Upper lobe of right lung (tissue), 1 donor: ENCODE measurements around the gene TRAF3. TPM values are rescaled to one million over a fixed set of nuclear protein-coding genes. Genes with fewer than 3 reads are reported as not detected.

Experiments used
- ATAC-seq: fragments of 200-7000 bp; cut with Tn5 transposase; one replicate; pipeline ENCODE4 v1.9.1; 2020; ENCODE audit warnings: mild to moderate bottlenecking, moderate library complexity
- DNase-seq: peaks from one replicate; pipeline ENCODE4 v3.0.0-alpha.2; 2020
- H3K27ac ChIP-seq: fragments of 200-600 bp; one replicate; pipeline ENCODE4 v1.8.0; 2022
- H3K27me3 ChIP-seq: fragments of 200-600 bp; one replicate; pipeline ENCODE4 v1.8.0; 2022; ENCODE audit warnings: mild to moderate bottlenecking
- H3K36me3 ChIP-seq: fragments of 200-600 bp; one replicate; pipeline ENCODE4 v1.8.0; 2022
- H3K4me1 ChIP-seq: fragments of 200-600 bp; one replicate; pipeline ENCODE4 v1.8.0; 2022
- H3K4me3 ChIP-seq: fragments of 200-600 bp; one replicate; pipeline ENCODE4 v1.8.0; 2022; ENCODE audit warnings: mild to moderate bottlenecking
- H3K9me3 ChIP-seq: fragments of 200-600 bp; one replicate; pipeline ENCODE4 v1.8.0; 2022
- intact Hi-C: fragments of 100-400 bp; cut with DNase I; formaldehyde crosslinking; loops from one replicate; pipeline ENCODE4 v1.11.0; 2022
- total RNA-seq: library from RNA; stranded (reverse); fragmentation: NEBNext Ultra II Directional; extraction: Animal tissue kit (Norgen Biotek cat#: 25700); gene quantifications from one replicate; pipeline ENCODE4 v1.2.1, GENCODE V29; 2021
- TF ChIP-seq, protein P1 (sequence below): fragments of 200-600 bp; IDR thresholded peaks from one replicate; pipeline ENCODE4 v1.8.0; 2022; ENCODE audit warnings: antibody characterized with exemption
- donor health status: DM: no; HTN: yes; CAD: no; lungs with severe emphysema.

Gene TRAF3
- total RNA-seq, 1 donor from 2014 or later, result 22.3 TPM

DNA sequence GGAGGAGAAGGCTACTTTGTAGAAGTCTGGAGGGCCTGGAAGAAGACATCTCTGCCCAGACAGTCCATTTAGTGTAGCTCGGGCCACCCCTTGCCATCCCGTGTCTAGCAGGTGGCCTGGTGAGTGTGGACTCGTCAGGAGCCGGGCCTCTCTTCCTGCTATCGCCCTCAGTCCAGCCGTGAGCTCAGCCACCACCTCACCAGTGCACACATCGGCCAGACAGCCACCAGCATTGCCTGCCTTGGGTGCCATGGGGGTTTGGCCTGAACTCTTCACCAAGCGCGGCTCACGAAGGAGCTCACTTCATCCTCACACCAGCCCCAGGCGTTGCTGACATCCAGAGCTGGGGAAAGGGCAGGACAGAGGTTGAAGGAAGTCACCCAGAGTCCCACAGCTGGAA lies 19.6 kb upstream of the TRAF3 start:
- H3K9me3 ChIP-seq, result no peaks in the 10 kb centered on the region
- TF ChIP-seq, protein P1, sequence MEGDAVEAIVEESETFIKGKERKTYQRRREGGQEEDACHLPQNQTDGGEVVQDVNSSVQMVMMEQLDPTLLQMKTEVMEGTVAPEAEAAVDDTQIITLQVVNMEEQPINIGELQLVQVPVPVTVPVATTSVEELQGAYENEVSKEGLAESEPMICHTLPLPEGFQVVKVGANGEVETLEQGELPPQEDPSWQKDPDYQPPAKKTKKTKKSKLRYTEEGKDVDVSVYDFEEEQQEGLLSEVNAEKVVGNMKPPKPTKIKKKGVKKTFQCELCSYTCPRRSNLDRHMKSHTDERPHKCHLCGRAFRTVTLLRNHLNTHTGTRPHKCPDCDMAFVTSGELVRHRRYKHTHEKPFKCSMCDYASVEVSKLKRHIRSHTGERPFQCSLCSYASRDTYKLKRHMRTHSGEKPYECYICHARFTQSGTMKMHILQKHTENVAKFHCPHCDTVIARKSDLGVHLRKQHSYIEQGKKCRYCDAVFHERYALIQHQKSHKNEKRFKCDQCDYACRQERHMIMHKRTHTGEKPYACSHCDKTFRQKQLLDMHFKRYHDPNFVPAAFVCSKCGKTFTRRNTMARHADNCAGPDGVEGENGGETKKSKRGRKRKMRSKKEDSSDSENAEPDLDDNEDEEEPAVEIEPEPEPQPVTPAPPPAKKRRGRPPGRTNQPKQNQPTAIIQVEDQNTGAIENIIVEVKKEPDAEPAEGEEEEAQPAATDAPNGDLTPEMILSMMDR, result no peak

DNA sequence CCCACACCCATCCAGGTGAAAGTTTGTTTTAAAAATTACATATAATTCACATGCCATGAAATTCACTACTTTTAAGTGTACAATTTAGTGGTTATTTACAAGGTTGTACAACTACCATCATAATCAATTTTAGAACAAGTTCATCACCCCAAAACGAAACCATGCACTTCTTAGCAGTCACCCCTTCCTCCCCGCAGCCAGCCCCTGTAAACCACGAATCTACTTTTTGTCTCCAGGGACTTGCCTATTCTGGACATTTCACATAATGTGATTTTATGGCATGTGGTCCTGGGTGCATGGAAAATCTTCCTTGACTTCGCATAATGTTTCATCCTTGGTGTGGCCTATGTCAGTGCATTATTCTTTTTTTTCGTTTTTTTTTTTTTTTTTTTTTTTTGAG lies 19.2 kb upstream of the TRAF3 start:
- no peaks in the 10 kb centered on the region for H3K4me1 ChIP-seq
- TF ChIP-seq, protein P1, result no peak
- no peak overlapping the region for H3K4me3 ChIP-seq
- no peak for DNase-seq
- intact Hi-C loops, result no loop called here
- no peak for ATAC-seq
- H3K27me3 ChIP-seq, result peaks cover 4% of the 10 kb centered on the region
- H3K27ac ChIP-seq, result no peak overlapping the region
- H3K36me3 ChIP-seq, result no peaks in the 10 kb centered on the region
- H3K9me3 ChIP-seq, result no peaks in the 10 kb centered on the region

More for the DNA sequence above, 19.6 kb upstream of the TRAF3 start:
- intact Hi-C loops, result no loop called here
- no peak for DNase-seq
- no peaks in the 10 kb centered on the region for H3K4me1 ChIP-seq
- H3K36me3 ChIP-seq, result no peaks in the 10 kb centered on the region
- ATAC-seq, result no peak
- H3K4me3 ChIP-seq, result no peak overlapping the region
- peaks cover 4% of the 10 kb centered on the region for H3K27me3 ChIP-seq
- H3K27ac ChIP-seq, result no peak overlapping the region

DNA sequence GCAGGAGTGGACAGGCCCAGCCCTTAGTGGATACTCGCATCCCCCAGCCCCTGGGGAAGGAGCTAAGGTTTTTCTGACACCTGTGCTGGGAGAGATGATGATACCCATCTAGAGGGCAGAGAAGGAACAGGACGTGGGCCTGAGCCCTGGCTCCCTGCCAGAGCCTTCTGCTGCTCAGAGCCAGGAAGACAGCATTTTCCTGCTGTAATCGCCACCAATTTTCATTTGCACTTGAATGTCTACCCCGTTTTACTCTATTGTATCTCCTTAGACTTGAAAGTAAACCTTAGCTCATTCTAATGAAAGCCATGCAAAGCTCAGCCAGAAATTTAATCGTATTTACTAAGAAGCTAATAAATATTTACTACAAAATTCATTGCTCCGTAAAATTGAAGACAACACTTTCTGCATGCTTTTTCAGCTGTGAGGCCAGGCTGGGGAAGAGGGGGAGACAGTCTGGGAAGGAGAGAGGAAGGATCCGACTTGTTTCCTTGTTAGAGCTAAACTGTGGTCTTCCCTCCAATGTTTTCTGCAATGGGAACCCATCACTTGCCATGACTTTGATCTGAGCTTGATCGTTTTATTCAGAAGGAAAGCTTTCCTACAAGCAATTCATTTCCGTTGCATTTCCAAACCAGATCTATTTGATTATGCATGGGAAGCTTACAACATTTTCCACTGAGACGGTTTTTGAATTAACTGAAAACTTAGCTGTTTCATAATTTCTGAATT lies 17.6 kb upstream of the TRAF3 start:
- TF ChIP-seq, protein P1, result no peak
- intact Hi-C loops, result no loop called here
- Histone ChIP-seq H3K27ac (no peak overlapping the region), H3K4me3 (no peak overlapping the region), H3K36me3 (no peaks in the 10 kb centered on the region), H3K9me3 (no peaks in the 10 kb centered on the region), H3K4me1 (no peaks in the 10 kb centered on the region), H3K27me3 (peaks cover 4% of the 10 kb centered on the region)
- ATAC-seq (no peak), DNase-seq (no peak)

DNA sequence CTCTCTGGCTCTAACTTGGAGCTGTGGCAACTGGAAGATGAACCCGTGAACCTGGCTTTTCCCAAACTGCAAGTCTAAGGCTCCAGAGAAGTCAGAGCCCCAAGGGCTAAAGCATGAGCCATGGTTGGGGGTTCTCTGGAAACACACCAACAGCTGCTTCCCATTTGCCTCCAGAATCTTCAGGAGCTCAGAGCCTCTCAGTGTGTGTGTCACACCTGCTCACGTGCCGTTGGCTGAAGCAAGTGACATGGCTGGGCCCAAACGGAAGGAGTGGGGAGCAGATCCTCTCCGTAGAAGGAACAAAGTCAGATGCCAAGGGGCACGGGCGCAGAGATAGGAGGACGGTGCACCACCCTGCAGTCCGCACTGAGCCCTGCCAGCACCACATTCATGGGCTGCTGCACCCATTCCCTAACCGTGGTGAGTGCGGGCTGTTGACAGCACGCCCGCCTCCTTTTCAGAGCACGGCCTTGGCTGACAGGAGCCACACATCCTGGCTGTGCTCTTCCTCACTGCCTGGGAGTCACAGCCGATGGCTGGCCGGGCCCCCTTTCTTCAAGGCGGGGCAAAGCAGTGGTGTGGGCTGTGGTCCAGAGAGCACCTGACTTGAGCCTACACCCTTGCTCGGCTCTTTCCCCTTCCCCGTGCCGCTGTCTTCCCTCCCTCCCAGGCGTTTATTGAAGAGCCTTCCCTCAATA lies 16.6 kb upstream of the TRAF3 start:
- ATAC-seq, result peak; percentile 62
- H3K36me3 ChIP-seq, result no peaks in the 10 kb centered on the region
- DNase-seq, result no peak
- no peak overlapping the region for H3K27ac ChIP-seq
- TF ChIP-seq, protein P1, result no peak
- intact Hi-C loops, result no loop called here
- no peaks in the 10 kb centered on the region for H3K9me3 ChIP-seq
- H3K4me1 ChIP-seq, result no peaks in the 10 kb centered on the region
- peaks cover 4% of the 10 kb centered on the region for H3K27me3 ChIP-seq
- H3K4me3 ChIP-seq, result no peak overlapping the region

DNA sequence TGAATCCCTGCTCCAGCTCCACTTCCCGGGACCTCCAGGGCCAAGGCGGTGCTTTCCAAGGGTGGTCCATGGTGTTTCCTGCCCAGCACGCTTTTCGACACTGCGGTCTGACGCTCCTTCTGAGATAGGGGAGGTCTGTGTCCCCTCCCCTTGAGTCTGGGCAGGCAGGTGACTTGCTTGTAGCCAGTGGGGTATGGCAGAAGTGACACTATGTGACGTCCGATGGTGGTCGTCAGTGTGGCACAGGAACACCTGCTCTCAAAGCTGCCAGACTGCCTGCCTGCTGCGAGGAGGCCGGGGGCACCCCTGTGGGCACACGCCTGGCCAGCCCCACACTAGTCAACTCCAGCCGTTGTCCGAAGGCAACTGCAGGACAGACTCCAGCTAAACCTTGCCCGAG lies 16.0 kb upstream of the TRAF3 start:
- ATAC-seq (no peak), DNase-seq (no peak)
- no peaks in the 10 kb centered on the region for H3K9me3 ChIP-seq
- no peak overlapping the region for H3K27ac ChIP-seq
- H3K36me3 ChIP-seq, result no peaks in the 10 kb centered on the region
- H3K27me3 ChIP-seq, result peaks cover 4% of the 10 kb centered on the region
- intact Hi-C loops, result no loop called here
- TF ChIP-seq, protein P1, result no peak
- H3K4me3 ChIP-seq, result no peak overlapping the region
- no peaks in the 10 kb centered on the region for H3K4me1 ChIP-seq
